ENCODE data around the gene SOX9.

GRCh38 chr17:72100470-72100869 is 20.4 kb upstream of the SOX9 start:
- no peak for TF ChIP-seq POLR2A (IDR thresholded peaks at IDR 0.05)
- TF ChIP-seq, protein P1, sequence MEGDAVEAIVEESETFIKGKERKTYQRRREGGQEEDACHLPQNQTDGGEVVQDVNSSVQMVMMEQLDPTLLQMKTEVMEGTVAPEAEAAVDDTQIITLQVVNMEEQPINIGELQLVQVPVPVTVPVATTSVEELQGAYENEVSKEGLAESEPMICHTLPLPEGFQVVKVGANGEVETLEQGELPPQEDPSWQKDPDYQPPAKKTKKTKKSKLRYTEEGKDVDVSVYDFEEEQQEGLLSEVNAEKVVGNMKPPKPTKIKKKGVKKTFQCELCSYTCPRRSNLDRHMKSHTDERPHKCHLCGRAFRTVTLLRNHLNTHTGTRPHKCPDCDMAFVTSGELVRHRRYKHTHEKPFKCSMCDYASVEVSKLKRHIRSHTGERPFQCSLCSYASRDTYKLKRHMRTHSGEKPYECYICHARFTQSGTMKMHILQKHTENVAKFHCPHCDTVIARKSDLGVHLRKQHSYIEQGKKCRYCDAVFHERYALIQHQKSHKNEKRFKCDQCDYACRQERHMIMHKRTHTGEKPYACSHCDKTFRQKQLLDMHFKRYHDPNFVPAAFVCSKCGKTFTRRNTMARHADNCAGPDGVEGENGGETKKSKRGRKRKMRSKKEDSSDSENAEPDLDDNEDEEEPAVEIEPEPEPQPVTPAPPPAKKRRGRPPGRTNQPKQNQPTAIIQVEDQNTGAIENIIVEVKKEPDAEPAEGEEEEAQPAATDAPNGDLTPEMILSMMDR (IDR thresholded peaks at IDR 0.05), result no peak
